T-helper 9 cell (primary cell): ENCODE measurements around the gene TRIM3.

Source experiments
- DNase-seq: peaks from one replicate; pipeline ENCODE4 v3.0.0-alpha.2; 2020

TRIM3 gene

GRCh38 chr11:6480299-6480914, 6.7 kb upstream of the TRIM3 start:
- DNase-seq, result no peak

- DNase-seq, result no peak
These were observed 2.8 kb upstream of the TRIM3 start for GRCh38 chr11:6476571-6476970.

- DNase-seq, result no peak
These were observed 2.2 kb upstream of the TRIM3 start for GRCh38 chr11:6475936-6476335.

GRCh38 chr11:6474806-6475500, 1.2 kb upstream of the TRIM3 start:
- DNase-seq, result no peak

- DNase-seq, result no peak
These were observed 662 bp upstream of the TRIM3 start for GRCh38 chr11:6474413-6474792.

GRCh38 chr11:6472934-6473333, 807 bp downstream of the TRIM3 start:
- DNase-seq, result no peak

GRCh38 chr11:6469599-6469998, 4.1 kb downstream of the TRIM3 start:
- no peak for DNase-seq

- DNase-seq, result no peak
These were observed 4.8 kb downstream of the TRIM3 start for GRCh38 chr11:6468712-6469495.

- no peak for DNase-seq
These were observed 14.7 kb downstream of the TRIM3 start for GRCh38 chr11:6459099-6459450.

GRCh38 chr11:6458352-6459098, 15.2 kb downstream of the TRIM3 start:
- no peak for DNase-seq

GRCh38 chr11:6457581-6458320, 16.0 kb downstream of the TRIM3 start:
- DNase-seq, result no peak

GRCh38 chr11:6456361-6457073, 17.2 kb downstream of the TRIM3 start:
- DNase-seq, result no peak

- no peak for DNase-seq
These were observed 18.7 kb downstream of the TRIM3 start for GRCh38 chr11:6455070-6455469.

- DNase-seq, result no peak
These were observed 20.6 kb downstream of the TRIM3 start for GRCh38 chr11:6453152-6453551.

GRCh38 chr11:6452219-6452618, 21.5 kb downstream of the TRIM3 start:
- no peak for DNase-seq

GRCh38 chr11:6448574-6448973, 25.2 kb downstream of the TRIM3 start:
- no peak for DNase-seq

GRCh38 chr11:6443269-6444003, 30.3 kb downstream of the TRIM3 start:
- peak; percentile 43 for DNase-seq

- no peak for DNase-seq
These were observed 31.3 kb downstream of the TRIM3 start for GRCh38 chr11:6442441-6442840.

GRCh38 chr11:6440906-6441358, 32.8 kb downstream of the TRIM3 start, which contains the start of gene HPX:
Gene HPX (minus strand): TSS chr11:6440987. CDS start chr11:6440963, 24 bp downstream.
- DNase-seq, result no peak

GRCh38 chr11:6438979-6439571, 34.7 kb downstream of the TRIM3 start:
- DNase-seq, result no peak

- no peak for DNase-seq
These were observed 35.7 kb downstream of the TRIM3 start for GRCh38 chr11:6437993-6438392.
